Measurements from ENCODE around the gene CASP6.

Gene CASP6

DNA sequence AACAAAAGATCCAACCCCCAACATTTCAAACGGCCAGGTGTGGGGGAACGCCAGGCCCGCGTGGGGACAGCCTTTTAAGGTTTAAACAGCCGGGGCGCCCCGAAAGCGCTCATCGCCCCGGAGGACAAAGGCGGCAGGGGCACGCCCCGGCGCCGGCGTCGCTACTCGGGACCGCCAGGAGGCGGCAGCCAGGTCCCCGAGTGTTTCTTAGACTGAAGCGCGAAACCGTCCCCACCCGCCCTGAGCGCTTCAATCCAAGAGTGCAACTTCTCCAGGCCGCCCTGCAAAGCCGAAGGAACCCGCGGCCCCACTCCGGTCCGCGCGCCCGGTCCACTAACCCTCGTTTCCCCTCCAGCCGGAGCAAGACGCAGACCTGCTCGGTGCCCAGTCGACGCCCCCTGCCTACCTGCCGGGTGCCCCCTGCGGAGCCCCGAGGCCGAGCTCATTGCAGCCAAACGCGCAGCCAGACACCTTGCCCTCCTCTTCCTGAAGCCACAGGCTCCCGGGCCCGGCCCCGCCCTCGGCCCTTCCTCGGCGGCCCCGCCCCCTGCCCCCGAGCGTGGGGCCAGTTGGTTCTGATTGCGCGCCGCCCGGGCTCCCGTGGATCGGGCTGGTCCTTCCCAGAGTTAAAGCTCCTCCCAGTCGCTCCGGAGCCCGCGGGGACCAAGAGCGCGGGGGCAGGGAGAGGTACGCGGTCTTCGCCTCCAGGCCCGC, at the start of gene CASP6:
Gene CASP6, minus strand, starts transcription at position 496 of the 714 bp plus-strand sequence. Its CDS starts 50 bp downstream, at position 446.
- intact Hi-C loops (cut with DNase I; ENCODE audit: low total_unique reads) = loop anchor here (2.0 to 5.0 kb wide), 3 partner anchors 28 to 271 kb away; partner anchors contain the start of genes GAR1, PLA2G12A and SEC24B
- H3K27ac ChIP-seq = peak within 1 kb of the TSS; percentile 72 to 82
- peak within 1 kb of the TSS; percentile 75 to 80 for H3K4me3 ChIP-seq
- no peaks in the 10 kb centered on the region for H3K27me3 ChIP-seq
- H3K9me3 ChIP-seq = no peaks in the 10 kb centered on the region
- H3K4me1 ChIP-seq = peaks cover 0 to 11% (median 5%) of the 10 kb centered on the region in 4 donors
- DNase-seq = peak; percentile 88 to 94
- peaks cover 0 to under 1% (median 0%) of the 10 kb centered on the region in 3 donors for H3K36me3 ChIP-seq
- TF ChIP-seq, protein P1, sequence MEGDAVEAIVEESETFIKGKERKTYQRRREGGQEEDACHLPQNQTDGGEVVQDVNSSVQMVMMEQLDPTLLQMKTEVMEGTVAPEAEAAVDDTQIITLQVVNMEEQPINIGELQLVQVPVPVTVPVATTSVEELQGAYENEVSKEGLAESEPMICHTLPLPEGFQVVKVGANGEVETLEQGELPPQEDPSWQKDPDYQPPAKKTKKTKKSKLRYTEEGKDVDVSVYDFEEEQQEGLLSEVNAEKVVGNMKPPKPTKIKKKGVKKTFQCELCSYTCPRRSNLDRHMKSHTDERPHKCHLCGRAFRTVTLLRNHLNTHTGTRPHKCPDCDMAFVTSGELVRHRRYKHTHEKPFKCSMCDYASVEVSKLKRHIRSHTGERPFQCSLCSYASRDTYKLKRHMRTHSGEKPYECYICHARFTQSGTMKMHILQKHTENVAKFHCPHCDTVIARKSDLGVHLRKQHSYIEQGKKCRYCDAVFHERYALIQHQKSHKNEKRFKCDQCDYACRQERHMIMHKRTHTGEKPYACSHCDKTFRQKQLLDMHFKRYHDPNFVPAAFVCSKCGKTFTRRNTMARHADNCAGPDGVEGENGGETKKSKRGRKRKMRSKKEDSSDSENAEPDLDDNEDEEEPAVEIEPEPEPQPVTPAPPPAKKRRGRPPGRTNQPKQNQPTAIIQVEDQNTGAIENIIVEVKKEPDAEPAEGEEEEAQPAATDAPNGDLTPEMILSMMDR (IDR thresholded peaks at IDR 0.05) = peak; percentile 70 to 74

DNA sequence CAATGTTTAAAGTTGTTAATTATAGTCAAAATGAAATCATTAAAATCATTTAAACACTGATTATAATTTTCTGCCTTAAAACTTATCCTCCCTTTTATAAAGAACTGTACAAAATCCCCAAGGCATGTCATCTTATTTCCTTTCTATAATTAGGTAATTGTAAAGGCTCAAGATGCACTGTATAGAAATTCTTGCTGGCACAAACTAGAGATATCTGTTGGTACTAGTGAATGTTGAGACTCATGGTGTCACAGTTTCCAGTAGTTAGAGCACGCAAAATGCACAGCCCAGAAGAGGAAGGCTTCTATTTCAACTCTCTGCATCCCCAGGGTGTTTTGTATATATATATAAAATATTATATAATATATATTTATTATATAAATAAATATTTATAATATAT, 49.3 kb upstream of the CASP6 start:
- H3K27me3 ChIP-seq = no peaks in the 10 kb centered on the region
- H3K27ac ChIP-seq = no peak overlapping the region
- H3K36me3 ChIP-seq = no peaks in the 10 kb centered on the region
- H3K9me3 ChIP-seq = no peaks in the 10 kb centered on the region
- TF ChIP-seq, protein P1 (IDR thresholded peaks at IDR 0.05) = no peak
- no peak for DNase-seq
- intact Hi-C loops (cut with DNase I; ENCODE audit: low total_unique reads) = no loop called here
- H3K4me3 ChIP-seq = no peak overlapping the region
- H3K4me1 ChIP-seq = no peaks in the 10 kb centered on the region

DNA sequence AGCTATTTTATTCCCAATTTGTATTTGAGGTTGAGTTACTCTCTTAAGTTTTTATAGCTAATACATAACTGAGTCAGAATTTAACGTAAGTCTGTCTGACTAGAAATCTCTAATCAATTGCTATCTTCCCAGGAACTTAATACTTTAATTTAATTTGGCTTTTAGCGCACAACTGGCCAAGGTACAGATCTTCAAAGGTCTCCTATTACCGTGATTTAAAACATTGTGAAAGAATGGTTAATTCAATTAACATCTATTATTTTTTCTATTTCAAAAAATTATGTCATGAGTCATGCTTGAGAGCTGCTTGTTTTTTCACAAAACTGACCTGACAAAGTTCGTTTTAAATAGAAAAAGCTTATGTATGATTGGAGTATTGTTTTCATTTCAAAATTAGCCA, 48.6 kb upstream of the CASP6 start:
- H3K4me1 ChIP-seq = no peaks in the 10 kb centered on the region
- DNase-seq = no peak
- H3K27ac ChIP-seq = no peak overlapping the region
- H3K9me3 ChIP-seq = no peaks in the 10 kb centered on the region
- H3K36me3 ChIP-seq = no peaks in the 10 kb centered on the region
- H3K4me3 ChIP-seq = no peak overlapping the region
- no peaks in the 10 kb centered on the region for H3K27me3 ChIP-seq
- TF ChIP-seq, protein P1 (IDR thresholded peaks at IDR 0.05) = no peak
- intact Hi-C loops (cut with DNase I; ENCODE audit: low total_unique reads) = no loop called here

DNA sequence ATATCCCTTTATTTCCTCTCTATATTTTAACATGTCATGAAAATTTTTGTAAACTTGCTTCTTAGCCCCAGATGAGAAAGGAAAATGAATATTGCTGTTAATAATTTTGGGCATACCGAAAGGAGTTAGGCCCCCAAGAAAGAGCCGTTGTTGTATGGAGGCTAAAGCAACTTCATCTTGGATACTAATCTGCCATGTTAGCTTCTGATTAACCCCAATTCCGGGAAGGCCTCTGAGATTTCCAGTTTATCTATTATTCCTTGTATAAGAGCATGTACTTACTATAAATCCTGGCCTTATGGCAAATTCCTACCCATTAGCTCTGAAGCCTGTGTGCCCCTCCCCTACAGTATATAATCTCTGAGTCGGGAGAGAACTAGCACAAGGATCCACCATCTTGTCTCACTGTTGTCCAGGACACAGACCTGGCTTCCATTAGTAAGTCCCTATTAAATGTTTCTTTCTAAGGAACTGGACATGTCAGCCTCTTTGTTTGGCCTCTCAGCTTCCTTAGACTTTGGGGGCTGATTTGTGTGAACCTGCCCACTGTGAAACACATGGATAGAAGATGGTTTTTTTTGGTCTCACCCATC, 47.5 kb upstream of the CASP6 start:
- no peaks in the 10 kb centered on the region for H3K36me3 ChIP-seq
- H3K9me3 ChIP-seq = no peaks in the 10 kb centered on the region
- intact Hi-C loops (cut with DNase I; ENCODE audit: low total_unique reads) = no loop called here
- no peak overlapping the region for H3K4me3 ChIP-seq
- no peak for DNase-seq
- H3K4me1 ChIP-seq = no peaks in the 10 kb centered on the region
- H3K27ac ChIP-seq = no peak overlapping the region
- no peaks in the 10 kb centered on the region for H3K27me3 ChIP-seq
- TF ChIP-seq, protein P1 (IDR thresholded peaks at IDR 0.05) = no peak

DNA sequence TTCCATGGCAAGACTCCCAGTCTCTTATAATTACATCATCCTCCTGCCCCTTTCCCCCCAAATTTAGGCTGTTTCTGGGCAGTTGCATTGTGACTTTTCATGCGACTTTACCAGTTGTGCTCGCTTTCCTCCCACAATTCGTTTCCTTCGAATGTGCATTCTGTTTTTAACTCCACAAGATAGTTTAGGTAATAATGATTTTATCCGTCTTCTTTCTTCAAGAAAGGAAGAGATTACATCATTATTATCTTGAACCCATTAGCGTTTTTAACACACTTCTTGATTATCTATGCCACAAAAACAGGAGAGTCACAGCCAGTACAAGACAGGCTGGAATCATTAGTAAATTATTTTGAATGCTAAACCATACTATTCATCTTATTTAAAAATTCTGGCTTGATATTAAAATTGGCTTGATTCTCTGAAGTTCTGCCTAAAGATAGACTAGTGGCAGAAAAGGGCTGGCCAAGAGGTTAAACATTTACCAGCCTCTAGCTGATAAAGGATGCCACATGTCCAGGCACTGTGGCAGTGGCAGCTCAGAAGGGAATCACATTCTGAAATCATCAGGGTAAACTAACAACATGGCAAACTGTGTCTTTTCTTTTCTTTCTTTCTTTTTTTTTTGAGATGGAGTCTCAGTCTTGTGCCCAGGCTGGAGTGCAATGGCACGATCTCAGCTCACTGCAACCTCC, 46.3 kb upstream of the CASP6 start:
- no peak for DNase-seq
- no peak overlapping the region for H3K4me3 ChIP-seq
- H3K9me3 ChIP-seq = no peaks in the 10 kb centered on the region
- TF ChIP-seq, protein P1 (IDR thresholded peaks at IDR 0.05) = no peak
- H3K27ac ChIP-seq = no peak overlapping the region
- H3K27me3 ChIP-seq = no peaks in the 10 kb centered on the region
- H3K4me1 ChIP-seq = no peaks in the 10 kb centered on the region
- no peaks in the 10 kb centered on the region for H3K36me3 ChIP-seq
- intact Hi-C loops (cut with DNase I; ENCODE audit: low total_unique reads) = no loop called here
